ENCODE measurements around the gene CPSF7.
"Not testable (repeated sequence)": the region's sequence is repeated elsewhere in the genome, so short reads cannot be mapped to it uniquely, and the experiment has no call there.

CPSF7 gene

GRCh38 chr11:61437496-61437895, 7.7 kb upstream of the CPSF7 start:
- no peak for DNase-seq (ENCODE audit: low spot score)

GRCh38 chr11:61430839-61431238, 1.1 kb upstream of the CPSF7 start:
- DNase-seq (ENCODE audit: low spot score) = not testable (repeated sequence)

GRCh38 chr11:61429346-61429690, 457 bp downstream of the CPSF7 start:
- DNase-seq (ENCODE audit: low spot score) = peak; percentile 54

- DNase-seq (ENCODE audit: low spot score) = no peak
These were observed 4.2 kb downstream of the CPSF7 start for GRCh38 chr11:61425367-61426131.

GRCh38 chr11:61422226-61422625, 7.5 kb downstream of the CPSF7 start:
- no peak for DNase-seq (ENCODE audit: low spot score)

- no peak for DNase-seq (ENCODE audit: low spot score)
These were observed 11.6 kb downstream of the CPSF7 start for GRCh38 chr11:61418136-61418535.

GRCh38 chr11:61417670-61418069, 12.1 kb downstream of the CPSF7 start:
- no peak for DNase-seq (ENCODE audit: low spot score)

- DNase-seq (ENCODE audit: low spot score) = no peak
These were observed 12.8 kb downstream of the CPSF7 start for GRCh38 chr11:61416941-61417340.

- DNase-seq (ENCODE audit: low spot score) = no peak
These were observed 14.4 kb downstream of the CPSF7 start for GRCh38 chr11:61415381-61415780.

- DNase-seq (ENCODE audit: low spot score) = no peak
These were observed 15.2 kb downstream of the CPSF7 start for GRCh38 chr11:61414547-61414946.

GRCh38 chr11:61413496-61413895, 16.3 kb downstream of the CPSF7 start:
- DNase-seq (ENCODE audit: low spot score) = no peak

- no peak for DNase-seq (ENCODE audit: low spot score)
These were observed 18.2 kb downstream of the CPSF7 start for GRCh38 chr11:61411589-61411988.

- no peak for DNase-seq (ENCODE audit: low spot score)
These were observed 22.6 kb downstream of the CPSF7 start for GRCh38 chr11:61406991-61407728.

- DNase-seq (ENCODE audit: low spot score) = no peak
These were observed 23.7 kb downstream of the CPSF7 start for GRCh38 chr11:61406067-61406466.

- no peak for DNase-seq (ENCODE audit: low spot score)
These were observed 25.1 kb downstream of the CPSF7 start for GRCh38 chr11:61404641-61405040.

- no peak for DNase-seq (ENCODE audit: low spot score)
These were observed 25.7 kb downstream of the CPSF7 start for GRCh38 chr11:61404103-61404502.

- DNase-seq (ENCODE audit: low spot score) = no peak
These were observed 26.1 kb downstream of the CPSF7 start for GRCh38 chr11:61403658-61404057.

- DNase-seq (ENCODE audit: low spot score) = no peak
These were observed 28.2 kb downstream of the CPSF7 start for GRCh38 chr11:61401573-61401972.

GRCh38 chr11:61401173-61401572, 28.6 kb downstream of the CPSF7 start:
- no peak for DNase-seq (ENCODE audit: low spot score)

GRCh38 chr11:61392981-61393595, 36.7 kb downstream of the CPSF7 start:
- DNase-seq (ENCODE audit: low spot score) = peak; percentile 32

GRCh38 chr11:61390161-61390560, 39.6 kb downstream of the CPSF7 start:
- no peak for DNase-seq (ENCODE audit: low spot score)

- no peak for DNase-seq (ENCODE audit: low spot score)
These were observed 45.2 kb downstream of the CPSF7 start for GRCh38 chr11:61384271-61385242.

Measured in CD4-positive, alpha-beta T cell treated with Interleukin-6 at 100 ng/mL for 8 hours (primary cell).